GM18870 (cell line): ENCODE data around the gene UNC119B.
A peak's percentile ranks its signal among the peaks of the same experiment; 100 is the strongest.
"Not testable (repeated sequence)": the region's sequence is repeated elsewhere in the genome, so short reads cannot be mapped to it uniquely, and the experiment has no call there.

Experiments used
- ATAC-seq: cut with Tn5 transposase; IDR thresholded peaks from one replicate; pipeline ENCODE4 v1.9.1; 2021; ENCODE audit warnings: moderate library complexity; ENCODE audit not compliant: unreplicated experiment

The UNC119B gene

DNA sequence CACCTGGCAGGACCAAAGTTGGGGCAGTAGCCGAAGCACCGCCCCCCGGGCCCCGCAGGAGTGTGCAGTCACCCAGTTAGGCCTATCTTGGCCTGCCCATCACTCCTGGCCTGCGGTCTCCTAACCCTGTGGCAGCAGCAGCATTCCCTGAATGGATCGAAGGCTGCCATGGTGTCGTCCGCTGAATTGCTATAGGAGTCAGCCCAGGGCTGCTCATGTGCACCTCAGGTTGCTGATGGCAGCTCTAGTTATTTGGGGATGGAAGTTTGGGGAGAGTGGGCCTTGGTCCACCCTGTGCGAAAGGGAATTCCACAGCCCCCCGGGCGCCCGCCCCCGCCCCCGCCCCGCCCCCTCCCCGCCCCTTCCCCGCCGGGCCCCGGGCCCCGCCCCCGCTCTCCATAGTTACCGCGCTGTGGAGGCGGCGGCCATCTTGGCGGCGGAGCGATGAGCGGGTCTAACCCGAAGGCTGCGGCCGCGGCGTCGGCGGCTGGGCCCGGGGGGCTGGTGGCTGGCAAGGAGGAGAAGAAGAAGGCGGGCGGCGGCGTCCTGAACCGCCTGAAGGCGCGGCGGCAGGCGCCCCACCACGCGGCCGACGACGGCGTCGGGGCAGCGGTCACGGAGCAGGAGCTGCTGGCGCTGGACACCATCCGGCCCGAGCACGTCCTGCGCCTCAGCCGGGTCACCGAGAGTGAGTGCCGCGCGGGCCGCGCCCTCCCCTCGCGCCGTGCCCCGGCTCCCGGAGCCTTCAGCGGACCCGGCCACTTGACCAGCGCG lies at the start of gene UNC119B:
UNC119B (plus strand) TSS at position 428 of the 774 bp plus-strand sequence; CDS start at position 445, 17 bp downstream.
- no peak for ATAC-seq

DNA sequence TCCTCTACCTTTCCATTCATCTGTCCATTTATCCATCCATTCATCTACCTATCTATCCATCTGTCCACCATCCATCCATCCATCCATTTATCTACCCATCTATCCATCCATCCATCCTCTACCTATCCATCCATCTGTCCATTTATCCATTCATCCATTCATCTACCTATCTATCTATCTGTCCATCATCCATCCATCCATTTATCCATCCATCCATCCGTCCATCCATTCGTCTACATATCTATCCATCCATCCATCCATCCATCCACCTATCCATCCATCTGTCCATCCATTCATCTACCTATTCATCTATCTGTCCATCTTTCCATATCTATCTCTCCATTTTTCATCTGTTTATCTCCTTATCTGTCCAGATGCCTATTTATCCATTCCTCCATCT lies 48.8 kb upstream of the UNC119B start:
- ATAC-seq: no peak

DNA sequence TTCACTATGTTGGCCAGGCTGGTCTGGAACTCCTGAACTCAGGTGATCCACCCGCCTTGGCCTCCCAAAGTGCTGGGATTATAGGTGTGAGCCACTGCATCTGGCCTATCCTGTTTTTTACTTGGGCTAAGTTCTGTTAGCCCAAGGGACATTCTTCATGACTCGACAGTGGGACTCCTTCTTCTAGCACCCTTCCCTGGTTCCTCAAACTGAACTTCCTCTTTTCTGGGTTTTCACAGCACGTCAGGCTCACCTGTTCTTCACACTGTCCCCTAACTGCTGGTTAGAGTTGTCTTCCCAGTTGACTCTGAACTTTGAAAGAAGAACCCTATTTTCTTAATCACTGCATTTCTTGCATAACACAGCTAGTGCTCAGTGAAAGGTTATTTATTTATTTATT lies 47.4 kb upstream of the UNC119B start:
- ATAC-seq: peak; percentile 53

DNA sequence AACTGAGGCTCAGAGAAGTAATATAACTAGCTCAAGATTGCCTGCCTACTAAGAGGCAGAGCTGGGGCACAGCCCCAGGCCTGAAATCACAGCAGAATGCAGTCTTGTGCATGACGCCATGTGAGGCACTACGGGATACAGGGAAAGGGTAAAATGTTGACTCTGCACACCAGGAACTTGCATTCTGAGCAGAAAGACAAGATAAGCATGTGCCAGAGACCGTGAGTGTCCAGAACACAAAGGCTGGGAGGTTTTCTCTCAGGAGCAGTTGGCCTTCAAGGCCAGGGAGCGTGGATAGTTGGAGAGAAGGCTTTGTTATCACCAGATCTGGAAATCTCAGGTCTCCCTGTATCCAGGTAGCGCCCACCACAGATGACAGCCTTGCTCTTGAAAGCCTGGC lies 46.5 kb upstream of the UNC119B start:
- no peak for ATAC-seq

DNA sequence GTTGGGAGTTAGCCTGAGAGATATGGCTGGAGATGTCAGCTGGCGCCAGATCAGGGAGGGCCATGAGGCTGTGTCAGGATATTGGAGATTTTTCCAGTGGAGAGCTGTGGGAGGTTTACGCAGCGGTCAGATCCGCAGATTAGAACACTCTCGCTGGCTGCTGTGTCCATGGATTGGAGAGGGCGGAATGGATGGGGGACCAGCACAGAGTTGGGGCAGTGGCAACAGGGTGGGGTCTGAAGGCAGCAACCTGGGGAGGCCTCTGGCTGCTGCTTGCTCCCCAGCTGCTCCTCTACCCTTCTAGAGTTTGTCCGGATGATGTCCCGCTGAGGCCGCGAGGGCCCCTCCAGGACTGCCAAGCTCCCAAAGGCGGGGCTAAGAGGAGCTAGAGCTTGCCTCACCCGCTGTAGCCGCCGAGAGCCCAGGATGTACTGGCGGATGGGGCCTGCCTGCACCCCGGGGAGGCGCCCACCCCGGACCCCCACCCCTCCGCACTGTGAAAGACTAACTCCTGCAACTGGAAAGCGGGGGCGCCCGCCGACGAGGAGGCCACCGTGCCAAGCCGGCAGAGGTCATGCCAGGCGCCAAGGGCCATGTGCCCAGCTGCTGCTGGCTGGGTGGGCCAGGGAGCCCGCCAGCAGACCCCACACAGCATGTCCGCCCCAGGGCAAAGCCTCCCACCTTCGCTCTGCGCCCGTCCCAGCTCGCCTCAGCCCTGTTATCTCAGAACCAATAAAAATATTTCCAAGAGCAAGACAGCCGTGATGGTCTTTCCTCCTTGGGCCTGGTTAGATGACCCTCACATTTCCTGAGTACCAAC lies 43.5 kb upstream of the UNC119B start:
- no peak for ATAC-seq

DNA sequence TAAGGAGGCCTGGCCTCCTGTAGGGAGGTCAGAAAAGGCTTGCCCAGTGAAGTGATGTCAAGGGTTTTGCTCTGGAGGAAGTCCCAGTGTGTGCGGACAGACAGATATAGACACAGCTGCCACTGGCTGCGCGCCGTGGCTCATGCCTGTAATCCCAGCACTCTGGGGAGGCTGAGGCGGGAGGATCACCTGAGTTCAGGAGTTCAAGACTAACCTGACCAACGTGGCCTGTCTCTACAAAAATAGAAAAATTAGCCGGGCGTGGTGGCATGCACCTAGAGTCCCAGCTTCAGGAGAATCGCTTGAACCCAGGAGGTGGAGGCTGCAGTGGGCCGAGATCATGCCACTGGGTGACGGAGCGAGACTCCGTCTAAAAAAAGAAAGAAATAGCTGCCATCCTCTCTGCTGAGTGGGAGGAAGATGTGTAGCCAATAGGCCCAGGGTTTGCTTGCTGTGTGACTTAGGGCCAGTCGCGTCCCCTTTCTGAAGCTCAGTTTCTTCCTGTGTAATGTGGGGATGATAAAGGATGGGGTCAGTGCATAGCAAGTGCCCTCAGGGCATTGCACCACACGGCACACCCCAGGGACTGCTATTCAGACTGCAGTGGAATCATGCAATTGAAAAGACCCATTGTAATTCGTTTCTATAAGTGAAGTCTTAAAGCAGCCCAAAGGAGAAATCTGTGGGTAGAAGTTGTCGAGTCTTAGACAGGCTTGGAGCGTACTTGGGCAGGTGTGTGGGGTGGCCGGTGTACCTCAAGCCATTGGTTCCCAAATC lies 42.0 kb upstream of the UNC119B start:
- ATAC-seq: no peak

DNA sequence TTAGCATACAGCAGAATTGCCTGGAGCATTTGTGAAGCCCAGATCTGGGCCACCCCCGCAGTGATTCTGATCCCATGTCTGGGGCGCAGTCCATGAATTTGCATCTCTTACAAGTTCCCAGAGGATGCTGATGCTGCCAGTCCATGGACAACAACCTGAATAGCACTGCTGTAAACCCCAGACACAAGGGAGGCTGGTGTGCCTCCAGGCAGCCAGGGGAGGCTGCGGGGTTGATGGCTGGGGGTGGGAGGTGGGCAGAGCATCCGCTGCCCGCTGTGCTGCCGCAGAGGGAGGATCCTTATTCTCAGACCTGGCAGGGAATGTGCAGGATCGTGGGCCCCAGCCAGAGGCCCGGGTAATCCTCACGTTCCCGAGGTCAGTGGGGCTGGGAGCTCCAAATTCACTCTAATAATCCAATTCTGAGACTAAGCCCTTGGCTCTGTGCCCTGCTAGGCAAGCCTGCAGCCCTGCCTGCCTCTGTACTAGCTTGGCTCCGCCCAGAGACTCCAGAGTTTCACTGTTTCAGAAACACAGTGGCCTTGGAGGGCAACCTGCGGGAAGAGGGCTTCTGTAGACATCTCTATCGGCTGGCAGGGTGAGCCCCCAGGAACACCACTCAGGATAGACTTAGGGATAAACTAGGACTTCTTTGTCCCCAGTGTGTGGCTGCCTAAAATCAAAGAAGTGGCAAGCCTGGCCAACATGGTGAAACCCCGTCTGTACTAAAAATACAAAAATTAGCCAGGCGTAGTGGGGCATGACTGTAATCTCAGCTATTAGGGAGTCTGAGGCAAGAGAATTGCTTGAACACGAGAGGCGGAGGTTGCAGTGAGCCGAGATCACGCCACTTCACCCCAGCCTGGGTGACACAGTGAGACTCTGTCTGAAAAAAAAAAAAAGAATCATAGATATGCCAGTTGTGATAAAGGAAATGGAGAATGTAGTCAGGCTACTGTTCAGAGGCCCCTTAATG lies 41.1 kb upstream of the UNC119B start:
- no peak for ATAC-seq

DNA sequence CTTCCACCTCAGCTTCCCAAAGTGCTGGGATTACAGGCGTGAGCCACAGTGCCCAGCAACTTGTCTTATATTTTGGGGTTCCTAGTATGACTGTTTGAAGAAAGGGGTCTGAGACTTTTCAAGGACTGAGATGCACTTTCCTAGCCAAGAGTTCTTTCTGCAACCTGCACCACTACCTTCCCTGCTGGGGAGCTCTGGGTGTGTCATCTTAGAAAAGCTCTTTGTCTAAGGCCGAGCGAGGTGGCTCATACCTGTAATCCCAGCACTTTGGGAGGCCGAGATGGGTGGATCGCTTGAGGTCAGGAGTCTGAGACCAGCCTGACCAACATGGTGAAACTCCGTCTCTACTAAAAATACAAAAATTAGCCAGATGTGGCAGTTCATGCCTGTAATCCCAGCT lies 40.0 kb upstream of the UNC119B start:
- ATAC-seq: not testable (repeated sequence)

DNA sequence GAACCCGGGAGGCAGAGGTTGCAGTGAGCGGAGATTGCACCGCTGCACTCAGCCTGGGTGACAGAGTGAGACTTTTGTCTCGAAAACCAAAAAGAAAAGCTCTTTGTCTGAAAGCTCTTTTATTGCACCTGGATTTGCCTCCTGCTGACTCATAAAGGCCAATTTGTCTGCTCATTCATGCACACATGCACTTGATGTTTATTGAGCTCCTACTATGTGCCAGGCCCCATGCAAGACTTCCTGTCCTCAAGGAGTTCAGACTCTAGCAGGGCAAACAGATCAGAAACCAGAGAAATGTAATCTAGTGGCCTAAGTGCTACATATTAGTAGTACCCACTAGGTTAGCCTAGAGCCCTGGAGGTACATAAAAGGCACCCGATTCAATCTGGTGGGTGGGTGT lies 39.6 kb upstream of the UNC119B start:
- no peak for ATAC-seq

DNA sequence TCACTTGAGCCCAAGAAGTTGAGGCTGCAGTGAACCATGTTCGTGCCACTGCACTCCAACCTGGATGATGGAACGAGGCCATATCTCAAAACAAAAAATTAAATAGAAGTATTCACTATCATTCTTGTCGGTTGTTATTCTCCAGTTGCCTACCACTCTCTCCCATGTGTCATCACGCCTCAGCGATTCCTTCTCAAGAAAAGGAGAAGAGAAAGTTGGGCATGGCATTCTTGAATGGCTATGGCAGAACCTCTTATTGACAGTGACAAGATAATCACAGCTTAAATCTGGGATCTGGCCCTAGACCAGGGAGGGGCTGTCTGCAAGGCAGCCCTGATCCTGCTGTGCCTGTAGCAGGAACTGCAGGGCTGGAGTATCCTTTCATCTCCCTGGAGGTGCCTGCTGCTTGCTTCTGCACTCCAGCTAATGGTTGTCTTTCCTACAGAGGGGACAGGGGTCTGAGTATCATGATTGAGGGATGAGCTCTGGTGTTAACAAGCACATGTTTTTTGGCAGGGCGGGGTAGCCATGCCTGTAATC lies 36.1 kb upstream of the UNC119B start:
- no peak for ATAC-seq

DNA sequence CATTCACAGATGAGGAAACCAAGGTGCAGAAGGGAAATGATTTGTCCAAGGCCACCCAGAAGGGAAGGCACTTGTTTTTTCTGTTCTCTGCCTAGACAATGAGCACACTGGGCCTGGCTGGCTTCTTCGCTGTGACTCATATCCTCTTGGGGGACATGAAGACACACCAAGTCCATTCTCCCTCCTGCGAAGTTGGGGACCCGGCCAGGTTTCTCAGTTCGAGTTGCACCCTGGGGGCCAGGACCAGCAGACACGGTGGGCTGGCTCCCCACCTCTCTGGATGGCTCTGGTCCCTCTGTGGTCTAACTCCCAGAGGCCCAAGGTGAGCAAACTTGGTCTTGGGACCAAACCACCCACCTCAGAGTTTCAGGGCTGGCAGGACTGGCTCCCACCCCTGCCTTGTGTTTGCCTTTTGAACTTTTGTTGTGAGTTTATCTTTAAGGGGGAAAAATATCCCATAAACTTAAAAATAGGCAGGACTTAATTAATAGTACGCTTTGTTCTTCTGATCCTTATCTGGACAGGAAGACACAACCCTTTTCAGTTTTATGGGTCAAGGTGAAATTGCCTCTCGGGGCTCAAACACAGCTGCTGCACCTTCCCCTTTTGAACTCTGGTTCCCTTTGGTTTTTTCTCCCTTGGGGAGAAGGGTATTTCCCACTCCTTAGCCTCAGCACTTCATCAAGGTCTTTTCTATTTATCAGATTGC lies 32.3 kb upstream of the UNC119B start:
- ATAC-seq: peak; percentile 50

DNA sequence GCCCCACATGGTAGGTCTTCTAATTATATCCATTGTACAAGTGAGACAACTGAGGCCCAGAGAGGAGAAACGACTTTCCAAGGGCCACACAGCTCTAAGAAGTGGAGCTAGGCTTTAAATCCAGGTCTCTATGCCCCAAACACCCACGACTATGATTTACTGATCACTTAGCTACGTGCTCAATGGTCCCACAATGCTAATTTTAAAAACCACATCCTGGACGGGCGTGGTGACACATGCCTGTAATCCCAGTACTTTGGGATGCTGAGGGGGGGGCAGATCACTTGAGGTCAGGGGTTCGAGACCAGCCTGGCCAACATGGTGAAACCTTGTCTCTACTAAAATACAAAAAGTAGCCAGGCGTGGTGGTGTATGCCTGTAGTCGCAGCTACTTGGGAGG lies 31.7 kb upstream of the UNC119B start:
- peak; percentile 9 for ATAC-seq

DNA sequence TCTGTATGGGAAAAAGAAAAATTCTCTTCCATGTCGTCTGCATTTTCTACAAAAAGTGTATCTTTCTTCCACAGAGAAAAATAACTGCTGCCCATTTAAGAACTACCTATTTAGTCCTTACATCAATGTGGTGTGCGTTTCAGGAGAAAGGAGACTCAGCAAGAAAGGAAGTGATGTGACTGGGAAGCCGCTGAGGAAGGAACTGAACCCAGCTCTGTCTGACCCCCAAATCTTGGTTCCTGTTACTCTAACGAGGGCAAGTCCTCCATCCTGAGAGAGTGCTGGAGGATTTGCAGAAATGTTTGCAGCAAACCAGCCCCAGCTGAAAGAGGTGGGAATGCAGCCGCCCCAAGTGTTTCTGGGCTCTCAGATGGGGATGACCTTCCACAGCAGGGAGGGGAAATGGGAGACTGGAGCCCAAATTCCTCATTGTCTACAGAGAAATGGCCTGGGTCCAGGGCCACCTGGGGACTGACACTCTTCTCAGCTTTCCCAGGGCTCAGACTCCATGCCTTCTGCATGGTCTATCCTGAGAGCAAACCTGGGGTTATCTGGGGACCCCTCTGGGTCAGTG lies 30.0 kb upstream of the UNC119B start:
- ATAC-seq: no peak

DNA sequence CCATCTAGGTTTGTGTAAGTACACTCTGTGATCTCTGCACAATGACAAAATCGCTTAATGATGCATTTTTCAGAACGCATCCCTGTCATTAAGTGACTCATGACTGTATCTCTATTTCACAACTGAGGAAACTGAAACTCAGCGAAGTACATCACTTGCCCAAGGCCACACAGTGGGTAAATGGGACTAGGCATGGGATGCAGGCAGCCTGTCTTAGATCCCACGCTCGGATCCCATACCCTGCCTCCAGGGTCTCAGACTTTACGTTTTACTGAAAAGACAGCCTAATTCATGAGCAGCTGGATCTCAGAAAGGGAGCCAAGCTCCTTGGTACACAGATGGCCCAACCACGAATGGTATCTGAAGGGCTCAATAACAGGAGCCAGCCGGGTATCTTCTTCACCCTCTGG lies 25.7 kb upstream of the UNC119B start:
- no peak for ATAC-seq

DNA sequence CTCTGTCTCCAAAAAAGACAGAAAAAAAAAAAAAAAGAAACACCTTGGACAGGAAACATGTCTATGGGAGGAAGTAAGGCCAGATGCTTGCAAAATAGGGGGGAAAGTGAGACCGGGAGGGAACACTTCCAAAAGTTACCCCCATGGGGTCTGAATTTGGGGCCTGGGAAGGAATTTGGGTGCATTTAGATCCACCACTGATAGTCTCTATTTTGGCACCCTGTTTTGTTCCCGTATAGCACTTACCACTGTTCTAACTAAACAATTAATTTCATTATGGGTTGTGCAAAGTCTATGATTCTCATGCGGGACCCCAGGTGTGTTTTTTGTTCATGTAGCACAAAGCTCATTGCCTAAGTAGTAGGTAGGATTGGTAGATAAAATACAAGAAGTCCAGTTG lies 24.7 kb upstream of the UNC119B start:
- no peak for ATAC-seq

DNA sequence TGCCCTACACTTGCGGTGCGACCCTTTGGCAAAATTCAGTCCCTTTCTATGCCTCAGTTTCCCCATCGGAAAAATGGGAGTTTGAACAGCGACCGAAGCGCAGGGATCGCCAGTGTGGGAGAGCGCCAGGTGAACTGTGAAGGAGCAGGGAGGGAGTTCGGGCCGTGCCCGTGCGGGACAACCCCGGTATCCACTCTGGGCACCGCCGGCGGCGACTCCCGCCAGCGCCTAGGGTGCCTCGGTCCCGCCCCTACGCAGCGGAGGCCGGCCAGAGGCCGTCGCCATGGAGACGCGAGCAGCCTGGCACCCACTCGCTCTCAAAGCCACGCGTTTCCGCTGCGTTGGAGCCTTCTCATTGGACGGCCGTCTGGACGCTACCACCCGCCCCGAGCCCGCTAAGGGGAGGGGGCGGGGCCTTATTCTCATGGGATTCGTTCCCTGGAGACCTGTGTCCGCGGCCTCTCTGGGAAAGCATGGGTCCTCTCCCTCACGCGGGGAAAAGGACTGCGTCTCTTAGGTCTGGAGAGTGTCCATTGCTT lies 24.0 kb upstream of the UNC119B start:
- peak; percentile 54 for ATAC-seq

DNA sequence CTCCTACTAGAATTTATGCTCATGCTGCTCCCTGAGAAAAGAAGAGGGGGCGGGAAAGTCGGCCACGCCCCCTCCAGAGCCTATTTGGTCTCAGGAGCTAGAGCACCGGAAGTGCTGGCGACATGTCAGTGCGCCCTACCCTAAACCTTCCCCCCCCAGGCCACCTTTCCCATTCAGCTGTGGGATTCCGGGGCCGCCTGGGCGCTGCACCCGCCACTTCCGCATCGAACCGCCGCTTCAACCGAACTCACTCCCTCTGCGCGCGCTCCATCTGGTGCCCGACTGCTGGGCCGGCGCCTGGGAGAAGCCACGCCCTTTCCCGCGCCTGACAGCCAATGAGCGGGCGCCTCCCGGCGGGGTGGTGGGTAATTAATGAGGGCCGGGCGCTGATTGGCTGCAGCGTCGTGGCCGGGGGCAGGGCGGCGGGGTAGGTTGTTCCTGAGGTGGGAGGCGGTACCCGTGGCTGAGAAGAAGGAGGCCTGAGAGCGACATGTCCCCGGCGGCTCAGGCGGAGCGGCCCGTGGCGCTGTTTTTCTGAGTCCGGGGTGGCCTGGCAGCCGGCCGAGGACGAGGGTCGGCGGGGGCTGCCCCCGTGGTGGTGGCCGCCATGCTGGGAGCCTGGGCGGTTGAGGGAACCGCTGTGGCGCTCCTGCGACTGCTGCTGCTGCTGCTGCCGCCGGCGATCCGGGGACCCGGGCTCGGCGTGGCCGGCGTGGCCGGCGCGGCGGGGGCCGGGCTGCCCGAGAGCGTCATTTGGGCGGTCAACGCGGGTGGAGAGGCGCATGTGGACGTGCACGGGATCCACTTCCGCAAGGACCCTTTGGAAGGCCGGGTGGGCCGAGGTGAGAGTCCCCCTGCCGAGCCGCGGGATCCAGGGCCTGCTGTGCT lies 23.3 kb upstream of the UNC119B start, which contains the start of gene MLEC:
MLEC (plus strand) TSS at position 460 of the 888 bp plus-strand sequence; CDS start at position 608, 148 bp downstream.
- peak; percentile 65 for ATAC-seq
